ENCODE results near the gene HDAC11.

Gene HDAC11

DNA sequence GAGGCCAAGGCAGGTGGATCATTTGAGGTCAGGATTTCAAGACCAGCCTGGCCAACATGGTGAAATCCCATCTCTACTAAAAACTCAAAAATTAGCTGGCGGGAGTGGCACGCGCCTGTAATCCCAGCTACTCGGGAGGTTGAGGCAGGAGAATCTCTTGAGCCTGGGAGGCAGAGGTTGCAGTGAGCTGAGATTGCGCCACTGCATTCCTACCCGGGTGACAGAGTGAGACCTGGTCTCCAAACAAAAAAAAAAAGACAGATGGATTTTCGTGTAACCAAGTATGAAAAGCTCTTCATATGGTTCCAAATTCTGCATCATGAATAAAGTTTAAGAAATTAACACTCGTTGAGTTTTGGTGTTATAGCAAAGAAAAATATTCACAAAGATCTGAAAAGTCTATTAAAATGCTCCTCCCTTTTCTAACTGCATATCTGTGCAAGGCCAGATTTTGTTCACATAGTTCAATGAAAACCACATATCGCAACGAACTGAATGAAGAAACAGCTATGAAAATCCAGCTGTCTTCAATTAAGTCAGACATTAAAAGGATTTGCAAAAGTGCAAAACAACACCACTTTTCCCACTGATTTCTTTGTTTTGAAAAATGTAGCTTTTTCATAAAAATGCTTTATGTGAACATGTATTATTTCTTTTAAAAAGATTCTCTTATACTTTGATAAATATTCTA lies 45.0 kb downstream of the HDAC11 start:
- no peak for DNase-seq

GRCh38 chr3:13525827-13526625 lies 45.9 kb downstream of the HDAC11 start:
- DNase-seq: no peak

DNA sequence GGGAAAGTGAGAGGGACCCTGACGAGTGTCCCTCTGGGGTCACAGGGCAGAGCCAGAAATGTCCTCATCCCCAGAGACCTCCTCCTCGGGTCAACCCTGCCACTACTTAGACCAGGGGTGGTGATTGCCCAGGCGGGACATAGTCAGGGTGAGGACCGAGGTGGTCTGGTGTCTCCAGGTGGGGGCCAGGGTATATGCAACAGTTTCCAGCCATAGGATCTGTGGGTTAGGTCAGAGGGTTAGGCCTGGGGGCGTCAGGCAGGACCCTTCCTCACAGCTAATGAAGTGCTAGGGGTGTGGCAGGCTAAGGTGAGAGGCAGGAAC lies 46.5 kb downstream of the HDAC11 start:
- DNase-seq: no peak

GRCh38 chr3:13528217-13528867 lies 48.2 kb downstream of the HDAC11 start:
- DNase-seq: no peak

GRCh38 chr3:13529196-13530112 lies 49.3 kb downstream of the HDAC11 start:
- DNase-seq: no peak

- DNase-seq: no peak
Measured at GRCh38 chr3:13530241-13531009, 50.3 kb downstream of the HDAC11 start.

- no peak for DNase-seq
Measured at GRCh38 chr3:13532085-13532484, 52.0 kb downstream of the HDAC11 start.

GRCh38 chr3:13532631-13533030 lies 52.5 kb downstream of the HDAC11 start:
- no peak for DNase-seq

DNA sequence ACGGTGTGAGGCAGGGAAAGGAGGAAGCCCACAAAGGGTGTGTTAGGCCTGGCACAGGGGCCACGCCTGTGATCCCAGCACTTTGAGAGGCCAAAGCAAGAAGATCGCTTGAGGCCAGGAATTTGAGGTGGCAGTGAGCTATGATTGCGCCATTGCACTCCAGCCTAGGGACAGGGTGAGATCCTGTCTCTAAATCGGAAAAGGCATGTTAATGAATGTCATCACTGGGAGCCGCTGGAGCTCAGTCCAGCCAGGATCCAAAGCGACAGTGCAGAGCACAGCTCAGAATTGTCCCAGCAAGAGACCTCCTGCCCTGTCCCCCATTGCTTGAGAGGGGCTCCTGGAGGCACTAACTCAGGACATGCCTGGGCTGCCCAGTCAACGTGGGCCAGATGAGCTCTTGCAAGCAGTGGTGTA lies 53.8 kb downstream of the HDAC11 start:
- DNase-seq: no peak

DNA sequence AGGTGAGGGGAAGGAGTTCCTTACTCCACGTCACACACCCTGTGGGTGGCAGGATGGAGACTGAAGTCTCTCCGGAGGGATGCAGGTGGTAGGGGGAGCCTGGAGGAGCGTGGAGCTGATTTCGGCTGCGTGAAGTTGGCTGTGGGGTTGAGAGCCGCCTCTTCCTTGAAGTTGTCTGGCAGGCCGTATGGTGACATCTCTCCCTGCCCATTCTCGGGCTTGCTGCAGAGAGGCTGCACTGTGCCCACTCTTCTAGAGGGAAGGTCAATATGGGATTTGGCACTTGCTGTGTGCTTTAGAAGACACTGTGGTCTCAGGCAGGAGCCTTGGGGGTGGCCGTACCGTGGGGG lies 55.4 kb downstream of the HDAC11 start:
- no peak for DNase-seq

- no peak for DNase-seq
Measured at GRCh38 chr3:13535905-13536304, 55.8 kb downstream of the HDAC11 start.

GRCh38 chr3:13536432-13536831 lies 56.3 kb downstream of the HDAC11 start:
- DNase-seq: no peak

DNA sequence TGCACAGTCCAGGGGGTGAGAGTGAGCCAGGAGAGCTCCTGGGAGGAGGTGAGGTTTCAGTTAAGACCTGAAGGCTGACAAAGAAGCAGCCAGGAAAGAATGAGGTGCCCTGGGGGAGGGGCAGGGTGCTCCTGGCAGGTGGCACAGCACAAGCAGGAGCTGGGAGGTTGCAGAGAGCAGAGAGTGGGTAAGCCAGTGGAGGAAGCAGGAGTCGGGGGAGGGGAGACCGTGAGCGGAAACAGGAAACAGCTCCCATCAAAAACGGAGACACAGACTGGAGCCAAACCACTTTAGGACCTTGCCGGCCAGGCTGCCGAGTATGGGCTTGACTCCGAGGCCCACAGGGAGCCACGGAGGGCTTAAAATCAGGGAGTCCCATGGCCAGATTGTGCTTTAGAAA lies 56.7 kb downstream of the HDAC11 start:
- DNase-seq: no peak

- no peak for DNase-seq
Measured at GRCh38 chr3:13537244-13537908, 57.3 kb downstream of the HDAC11 start.

DNA sequence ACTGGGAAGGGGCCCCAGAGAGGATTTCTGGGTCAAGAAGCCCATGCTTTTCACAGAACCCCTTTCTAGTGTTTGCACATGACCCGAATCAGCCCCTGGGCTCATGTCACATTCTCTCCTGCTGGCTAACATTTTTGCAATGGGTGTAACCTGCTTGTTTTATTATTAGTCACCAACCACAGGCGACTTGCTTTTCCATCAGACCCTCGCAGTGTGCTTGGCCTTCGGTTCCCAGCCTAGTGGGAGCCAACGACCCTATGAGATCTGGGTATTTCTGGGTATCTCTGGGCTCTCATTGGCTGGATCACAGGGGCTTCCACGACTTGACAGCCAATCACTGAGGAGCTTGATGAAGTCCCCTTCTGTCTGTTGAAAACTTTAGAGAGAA lies 57.8 kb downstream of the HDAC11 start:
- DNase-seq: no peak

DNA sequence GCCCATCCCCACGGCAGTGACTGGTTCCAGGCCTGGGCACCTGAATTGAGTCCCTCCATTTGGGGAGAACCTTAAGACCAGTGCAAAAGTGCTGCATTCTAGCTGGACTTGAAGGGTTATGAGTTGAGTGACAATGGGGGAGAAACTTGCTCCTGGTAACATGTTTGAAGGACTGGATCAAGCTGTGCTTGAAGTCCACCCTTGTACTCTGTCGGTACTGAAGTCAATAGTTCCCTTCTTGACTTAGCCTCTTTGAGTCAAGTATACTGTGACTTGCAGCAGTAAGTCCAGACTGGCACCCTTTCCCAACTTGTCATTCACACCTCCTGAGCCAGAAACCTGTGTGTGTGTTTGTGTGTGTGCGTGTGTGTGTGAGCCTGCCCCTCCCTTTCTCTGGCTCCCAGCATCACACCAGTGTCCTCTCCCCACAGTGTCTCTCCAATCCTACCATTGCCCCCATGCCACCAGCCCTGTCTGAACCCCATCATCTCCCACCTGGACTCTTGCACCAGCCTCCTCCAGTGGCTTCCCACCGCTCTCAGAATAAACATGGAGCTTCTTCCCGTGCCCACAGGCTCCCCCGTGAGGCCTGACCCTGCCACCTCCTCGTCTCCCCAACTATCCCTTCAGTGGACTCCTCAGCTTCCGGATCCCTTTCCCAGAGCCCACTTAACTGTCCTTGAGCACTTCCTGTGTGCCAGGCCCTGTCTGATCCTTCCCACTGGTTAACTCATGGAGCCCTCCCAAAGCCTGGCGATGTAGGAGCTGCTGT lies 58.6 kb downstream of the HDAC11 start:
- no peak for DNase-seq

GRCh38 chr3:13539292-13539638 lies 59.2 kb downstream of the HDAC11 start:
- DNase-seq: no peak

DNA sequence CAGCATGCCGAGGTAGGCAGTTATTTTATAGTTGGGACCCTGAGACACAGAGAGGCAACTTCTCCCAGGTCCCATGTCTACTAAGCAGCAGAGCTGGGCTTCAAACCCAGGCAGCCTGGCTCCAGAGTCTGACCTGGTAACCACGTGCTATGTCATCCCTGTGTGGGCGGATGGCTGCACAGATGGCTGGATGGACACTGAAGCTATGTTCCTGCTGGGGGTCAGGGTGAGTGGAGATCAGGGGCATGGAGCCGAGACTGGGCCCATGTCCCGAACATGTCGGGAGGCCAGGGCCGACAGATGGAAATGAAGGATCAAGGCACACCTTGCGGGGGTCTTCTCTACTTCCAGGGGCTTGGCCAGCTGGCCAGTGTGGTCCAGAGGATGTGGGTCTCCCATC lies 59.6 kb downstream of the HDAC11 start:
- no peak for DNase-seq

DNA sequence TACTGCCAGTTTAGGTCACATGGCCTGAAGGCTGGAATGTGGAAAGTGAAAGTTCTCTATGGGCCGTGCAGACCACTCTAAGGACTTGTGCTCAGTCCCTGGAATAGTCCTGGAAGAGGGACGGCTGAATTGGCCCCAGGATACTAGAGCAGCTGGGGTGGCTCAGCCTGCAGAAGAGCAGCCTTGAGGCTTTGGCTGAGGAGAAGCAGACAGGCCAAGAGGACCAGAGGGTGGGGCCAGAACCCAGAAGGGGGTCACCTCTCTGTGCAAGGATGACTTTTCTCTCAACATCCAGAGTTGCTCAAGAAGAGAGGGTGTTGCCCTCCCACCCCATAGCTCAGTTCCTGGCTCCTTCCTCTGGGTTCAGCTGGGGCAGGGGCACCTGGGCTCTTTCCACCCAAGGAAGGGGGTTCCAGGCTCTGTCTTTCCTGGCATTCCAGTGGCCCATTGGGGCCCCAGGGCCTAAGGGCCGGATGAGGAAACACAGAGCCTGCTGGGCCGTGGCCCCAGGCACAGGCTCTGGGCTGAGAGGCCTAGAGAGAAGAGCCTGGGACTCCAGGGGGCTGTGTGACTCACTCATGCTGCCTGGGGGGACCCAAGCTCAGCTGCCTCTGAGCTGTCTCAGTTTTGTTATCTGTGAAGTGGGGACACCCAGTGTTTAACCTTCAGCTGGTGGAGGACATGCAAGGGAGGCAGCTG lies 60.3 kb downstream of the HDAC11 start:
- no peak for DNase-seq

DNA sequence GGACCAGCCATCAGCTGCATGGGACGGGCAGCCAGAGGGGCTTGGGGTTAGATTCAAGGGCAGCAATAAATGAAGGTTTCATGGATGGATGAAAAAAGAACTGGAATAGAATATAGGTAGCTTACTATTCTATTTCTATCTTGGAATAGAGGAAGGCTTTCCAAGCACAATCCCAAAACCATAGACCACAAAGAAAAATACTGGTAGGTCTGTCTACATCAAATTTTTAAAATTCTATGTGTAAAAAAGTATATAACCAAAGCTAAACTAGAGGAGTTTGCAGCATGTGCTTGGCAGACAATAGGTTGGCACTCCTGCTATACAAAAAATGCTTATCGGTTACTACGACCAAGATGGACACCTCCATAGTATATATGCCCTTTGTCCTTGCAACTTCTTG lies 61.6 kb downstream of the HDAC11 start:
- DNase-seq: no peak
